Bronchial epithelial cell (primary cell): ENCODE measurements around the gene GK2. TPM values are rescaled to one million over a fixed set of nuclear protein-coding genes. Genes with fewer than 3 reads are reported as not detected.

Experiments used
- DNase-seq: peaks from one replicate; pipeline ENCODE4 v3.0.0-alpha.2; 2010; ENCODE audit warnings: low read depth
- FAIRE-seq: peaks from 2 replicates; lab custom pipeline; 2011; peaks lifted over from hg19 to GRCh38; lab: Jason Lieb, UNC
- H3K27me3 ChIP-seq: 2 replicates; pipeline ENCODE4 v1.5.1; 2011; ENCODE audit warnings: low read length; ENCODE audit not compliant: control insufficient read depth, insufficient read depth
- H3K36me3 ChIP-seq: 2 replicates; pipeline ENCODE4 v1.5.1; 2011; ENCODE audit warnings: low read length; ENCODE audit not compliant: control insufficient read depth, insufficient read depth
- H3K4me3 ChIP-seq: 2 replicates; pipeline ENCODE4 v1.5.1; 2011; ENCODE audit warnings: mild to moderate bottlenecking, low read depth, low read length, control low read depth
- CTCF ChIP-seq: IDR thresholded peaks from 2 replicates; pipeline ENCODE4 v1.5.1; 2011; ENCODE audit warnings: mild to moderate bottlenecking, moderate library complexity, low read length, control low read depth, inconsistent platforms; ENCODE audit not compliant: insufficient read depth, severe bottlenecking
- total RNA-seq: library from RNA; depleted of rRNA; stranded (reverse); fragments of >200 nt; gene quantifications from 2 replicates; pipeline ENCODE4 v1.2.1, GENCODE V29; 2014

GK2 gene
- total RNA-seq, 1 donor from 2014 or later = not detected

- no peak for TF ChIP-seq CTCF
- Histone ChIP-seq H3K27me3 (no peaks in the 10 kb centered on the region), H3K36me3 (no peaks in the 10 kb centered on the region), H3K4me3 (no peak overlapping the region)
- DNase-seq (no peak), FAIRE-seq (no peak)
Observed at GRCh38 chr4:79421483-79421882, 13.5 kb upstream of the GK2 start.

- no peak for TF ChIP-seq CTCF
- Histone ChIP-seq H3K4me3 (no peak overlapping the region), H3K36me3 (no peaks in the 10 kb centered on the region), H3K27me3 (no peaks in the 10 kb centered on the region)
- DNase-seq = no peak
- no peak for FAIRE-seq
Observed at GRCh38 chr4:79413886-79414285, 5.9 kb upstream of the GK2 start.

- TF ChIP-seq CTCF = no peak
- Histone ChIP-seq H3K4me3 (no peak overlapping the region), H3K27me3 (no peaks in the 10 kb centered on the region), H3K36me3 (no peaks in the 10 kb centered on the region)
- DNase-seq = no peak
- FAIRE-seq = no peak
Observed at GRCh38 chr4:79413032-79413885, 5.2 kb upstream of the GK2 start.

- no peak for FAIRE-seq
- Histone ChIP-seq H3K36me3 (no peaks in the 10 kb centered on the region), H3K27me3 (no peaks in the 10 kb centered on the region), H3K4me3 (no peak overlapping the region)
- no peak for TF ChIP-seq CTCF
- DNase-seq = no peak
Observed at GRCh38 chr4:79404666-79405065, 3.4 kb downstream of the GK2 start.

- H3K36me3 ChIP-seq = no peaks in the 10 kb centered on the region
- H3K27me3 ChIP-seq = no peaks in the 10 kb centered on the region
- no peak overlapping the region for H3K4me3 ChIP-seq
- FAIRE-seq (no peak), DNase-seq (no peak)
- TF ChIP-seq CTCF = no peak
Observed at GRCh38 chr4:79403356-79403755, 4.7 kb downstream of the GK2 start.
